Tibial nerve (tissue), 4 donors: ENCODE measurements around the gene SLC30A7. TPM values are rescaled to one million over a fixed set of nuclear protein-coding genes. Genes with fewer than 3 reads are reported as not detected.
"Not testable (repeated sequence)": the region's sequence is repeated elsewhere in the genome, so short reads cannot be mapped to it uniquely, and the experiment has no call there.

Experiments
- DNase-seq, 2 donors: peaks; one replicate each; pipeline ENCODE4 v3.0.0-alpha.2; 2019; ENCODE audit warnings: low spot score in 2 of 2
- H3K27ac ChIP-seq, 4 donors: fragments of 200-600 bp; sonication (generic) in 3 of 4; one replicate each; pipeline ENCODE4 v1.5.1; 2017 to 2019; ENCODE audit warnings: mild to moderate bottlenecking in 1 of 4
- H3K27me3 ChIP-seq, 2 donors: fragments of 200-600 bp; sonication (generic) in 1 of 2; one replicate each; pipeline versions ENCODE4 v1.5.1 to v1.6.0; 2017 to 2019
- H3K36me3 ChIP-seq, 3 donors: fragments of 200-600 bp; sonication (generic); one replicate each; pipeline ENCODE4 v1.5.1; 2018 to 2019
- H3K4me1 ChIP-seq, 4 donors: fragments of 200-600 bp; sonication (generic) in 3 of 4; one replicate each; pipeline ENCODE4 v1.5.1; 2017 to 2019
- H3K4me3 ChIP-seq, 4 donors: fragments of 200-600 bp; sonication (generic) in 3 of 4; one replicate each; pipeline ENCODE4 v1.5.1; 2017 to 2019; ENCODE audit warnings: mild to moderate bottlenecking in 1 of 4, moderate library complexity in 1 of 4
- H3K9me3 ChIP-seq, 4 donors: fragments of 200-600 bp; sonication (generic) in 3 of 4; one replicate each; pipeline ENCODE4 v1.5.1; 2017 to 2019
- EP300 ChIP-seq, 2 donors: sonication (generic); formaldehyde crosslinking; IDR thresholded peaks; one replicate each; pipeline ENCODE4 v1.6.1; 2017; ENCODE audit warnings: antibody characterized with exemption in 2 of 2, mild to moderate bottlenecking in 1 of 2
- POLR2A ChIP-seq, 2 donors: fragments of 450-650 bp; IDR thresholded peaks; one replicate each; pipeline ENCODE4 v1.6.1; 2017; ENCODE audit warnings: antibody characterized with exemption in 2 of 2, mild to moderate bottlenecking in 2 of 2, moderate library complexity in 2 of 2
- WGBS, 2 donors: methylation state at CpG; one replicate each; pipeline ENCODE4 v1.1.5; 2018; 5-methylcytosine and 5-hydroxymethylcytosine counted together
- total RNA-seq, 4 donors: library from RNA; depleted of rRNA; stranded (reverse); fragments of >200 nt; gene quantifications; one replicate each; pipeline ENCODE4 v1.1.0, GENCODE V29; 2016
- TF ChIP-seq, protein P1 (sequence below), 5 experiments: fragments of 200-600 bp in 3 of 5; fragments of 450-650 bp in 2 of 5; sonication (generic) in 3 of 5; IDR thresholded peaks; one replicate each; pipeline ENCODE4 v1.5.1; 2016 to 2019; ENCODE audit warnings: antibody characterized with exemption in 5 of 5, mild to moderate bottlenecking in 3 of 5, moderate library complexity in 2 of 5

The SLC30A7 gene, protein sequence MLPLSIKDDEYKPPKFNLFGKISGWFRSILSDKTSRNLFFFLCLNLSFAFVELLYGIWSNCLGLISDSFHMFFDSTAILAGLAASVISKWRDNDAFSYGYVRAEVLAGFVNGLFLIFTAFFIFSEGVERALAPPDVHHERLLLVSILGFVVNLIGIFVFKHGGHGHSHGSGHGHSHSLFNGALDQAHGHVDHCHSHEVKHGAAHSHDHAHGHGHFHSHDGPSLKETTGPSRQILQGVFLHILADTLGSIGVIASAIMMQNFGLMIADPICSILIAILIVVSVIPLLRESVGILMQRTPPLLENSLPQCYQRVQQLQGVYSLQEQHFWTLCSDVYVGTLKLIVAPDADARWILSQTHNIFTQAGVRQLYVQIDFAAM
- total RNA-seq, result 10 to 100 TPM; 14.4 to 28.8 (median 17.7) TPM

DNA sequence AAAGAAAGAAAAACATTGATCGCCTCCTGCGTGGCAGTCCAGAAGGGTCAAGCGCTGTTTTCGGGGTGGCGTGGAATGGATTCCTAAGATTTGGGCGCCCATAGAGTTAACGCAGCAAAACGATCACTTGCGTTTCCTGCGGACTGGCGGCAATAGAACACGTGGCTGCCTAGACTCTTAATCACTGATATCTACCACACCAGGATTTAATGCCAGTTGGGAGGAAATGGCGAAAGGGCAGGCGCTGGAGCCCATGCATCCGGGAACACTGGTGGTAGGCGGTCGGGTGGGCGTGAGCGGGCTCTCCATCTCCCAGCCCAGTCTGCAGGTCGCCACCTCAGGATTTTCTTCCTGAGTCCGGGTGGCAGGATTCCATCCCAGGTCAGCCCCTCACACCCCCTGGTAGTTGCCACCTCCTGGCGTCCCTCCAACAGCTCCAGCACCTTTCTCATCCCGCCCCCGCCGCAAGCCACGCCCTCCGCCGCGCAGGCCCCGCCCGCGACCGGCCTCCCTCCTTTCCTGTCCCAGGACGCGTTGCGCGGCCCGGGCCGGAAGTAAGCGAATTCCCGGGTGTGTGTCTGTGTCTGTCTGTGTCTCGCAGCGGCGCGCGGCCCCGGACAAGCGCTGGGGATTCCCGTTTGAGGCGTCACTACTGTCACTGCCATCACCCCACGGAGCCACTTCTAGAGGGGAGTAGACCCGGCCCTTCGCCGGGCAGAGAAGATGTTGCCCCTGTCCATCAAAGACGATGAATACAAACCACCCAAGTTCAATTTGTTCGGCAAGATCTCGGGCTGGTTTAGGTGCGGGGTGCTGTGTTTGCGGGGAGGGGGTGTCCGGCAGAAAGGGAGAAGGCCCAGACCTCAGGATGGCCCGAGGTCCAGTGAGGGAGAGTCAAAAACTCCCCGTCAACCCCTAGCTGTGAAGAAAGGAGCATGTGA is at the start of gene SLC30A7:
SLC30A7 (plus strand) TSS at position 551 of the 941 bp plus-strand sequence; CDS start at position 724, 173 bp downstream.
- Histone ChIP-seq H3K27me3 (no peaks in the 10 kb centered on the region), H3K4me1 (peaks cover 0 to 39% (median 17%) of the 10 kb centered on the region in 4 donors), H3K4me3 (peak within 1 kb of the TSS; percentile 63 to 98 (median 79)), H3K27ac (peak within 1 kb of the TSS; percentile 74 to 99 (median 92)), H3K9me3 (no peaks in the 10 kb centered on the region), H3K36me3 (peaks cover 0 to 7% (median 0%) of the 10 kb centered on the region in 3 donors)
- peak; percentile 33 to 87 for TF ChIP-seq EP300 (IDR thresholded peaks at IDR 0.05)
- TF ChIP-seq, protein P1, sequence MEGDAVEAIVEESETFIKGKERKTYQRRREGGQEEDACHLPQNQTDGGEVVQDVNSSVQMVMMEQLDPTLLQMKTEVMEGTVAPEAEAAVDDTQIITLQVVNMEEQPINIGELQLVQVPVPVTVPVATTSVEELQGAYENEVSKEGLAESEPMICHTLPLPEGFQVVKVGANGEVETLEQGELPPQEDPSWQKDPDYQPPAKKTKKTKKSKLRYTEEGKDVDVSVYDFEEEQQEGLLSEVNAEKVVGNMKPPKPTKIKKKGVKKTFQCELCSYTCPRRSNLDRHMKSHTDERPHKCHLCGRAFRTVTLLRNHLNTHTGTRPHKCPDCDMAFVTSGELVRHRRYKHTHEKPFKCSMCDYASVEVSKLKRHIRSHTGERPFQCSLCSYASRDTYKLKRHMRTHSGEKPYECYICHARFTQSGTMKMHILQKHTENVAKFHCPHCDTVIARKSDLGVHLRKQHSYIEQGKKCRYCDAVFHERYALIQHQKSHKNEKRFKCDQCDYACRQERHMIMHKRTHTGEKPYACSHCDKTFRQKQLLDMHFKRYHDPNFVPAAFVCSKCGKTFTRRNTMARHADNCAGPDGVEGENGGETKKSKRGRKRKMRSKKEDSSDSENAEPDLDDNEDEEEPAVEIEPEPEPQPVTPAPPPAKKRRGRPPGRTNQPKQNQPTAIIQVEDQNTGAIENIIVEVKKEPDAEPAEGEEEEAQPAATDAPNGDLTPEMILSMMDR (IDR thresholded peaks at IDR 0.05), result no peak
- peak; percentile 53 to 60 for TF ChIP-seq POLR2A (IDR thresholded peaks at IDR 0.05)
- DNase-seq, result peak; percentile 92 to 95
- 0 to 1% methylated on average over 30 to 50 of the region's 62 CpGs for WGBS, 2 donors

DNA sequence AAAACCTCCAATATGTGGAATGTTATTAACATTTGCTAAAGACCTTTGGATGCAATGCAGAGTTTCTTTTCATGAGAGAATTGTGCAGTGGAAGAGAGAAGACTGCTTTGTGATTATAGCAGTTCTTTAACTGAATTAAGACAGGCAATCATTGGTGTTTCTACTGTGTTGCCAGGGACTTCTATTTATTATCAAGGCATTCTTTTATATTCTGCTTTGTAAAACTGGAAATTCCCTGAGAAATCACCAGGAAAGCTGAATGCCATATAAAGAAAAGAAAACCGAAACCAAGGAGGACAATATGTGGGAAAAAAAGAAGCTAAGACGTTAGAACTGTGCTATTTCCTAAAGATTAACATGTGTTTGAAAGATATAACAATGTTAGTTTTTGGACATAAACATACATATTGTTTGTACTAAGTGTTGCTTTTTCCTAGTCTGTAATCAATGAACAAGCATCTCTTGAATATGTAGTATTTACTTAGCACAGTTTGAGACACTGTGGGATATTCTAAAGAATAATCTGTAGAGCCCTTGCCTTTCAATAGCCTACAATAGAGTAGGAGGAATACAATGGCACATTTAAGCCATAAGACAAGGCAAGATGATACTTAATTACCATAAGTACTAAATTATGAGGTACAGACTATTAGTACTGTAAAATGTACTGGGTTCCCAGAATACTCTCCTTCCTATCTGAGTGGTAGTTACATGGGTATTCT is 48.4 kb upstream of the SLC30A7 start:
- peak overlapping the region in 2 of 4 donors; percentile 14 to 30 for H3K27ac ChIP-seq

DNA sequence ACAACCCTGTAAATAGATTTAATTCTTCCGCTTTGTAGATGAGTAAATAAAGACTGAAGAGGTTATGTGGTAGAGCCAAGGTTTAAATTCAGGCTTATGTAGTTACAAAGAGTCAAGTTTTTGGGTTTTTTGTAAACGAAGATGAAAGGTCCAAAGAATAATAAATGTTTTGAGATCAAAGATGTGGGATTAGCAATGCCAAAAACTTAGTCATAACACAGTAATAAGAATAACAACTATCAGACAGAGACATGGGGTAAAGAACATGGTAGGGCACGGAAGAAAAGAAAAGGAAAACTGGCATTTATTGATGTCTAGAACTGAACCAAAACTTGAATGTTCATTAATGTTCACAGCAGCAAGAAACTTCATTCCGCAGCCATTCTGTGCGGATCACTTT is 44.2 kb upstream of the SLC30A7 start:
- Histone ChIP-seq H3K27me3 (no peaks in the 10 kb centered on the region), H3K36me3 (no peaks in the 10 kb centered on the region), H3K4me3 (no peak overlapping the region), H3K4me1 (peaks cover 0 to 10% (median 2%) of the 10 kb centered on the region in 4 donors), H3K9me3 (no peaks in the 10 kb centered on the region), H3K27ac (no peak overlapping the region)
- DNase-seq, result no peak
- 79 to 84% methylated on average over 5 of the region's 5 CpGs for WGBS, 2 donors
- no peak for TF ChIP-seq POLR2A (IDR thresholded peaks at IDR 0.05)

More for the DNA sequence above, 48.4 kb upstream of the SLC30A7 start:
- Histone ChIP-seq H3K27me3 (no peaks in the 10 kb centered on the region), H3K36me3 (no peaks in the 10 kb centered on the region), H3K9me3 (peaks cover 0 to 2% (median 0%) of the 10 kb centered on the region in 4 donors), H3K4me3 (peak overlapping the region in 3 of 4 donors; percentile 2 to 26 (median 18)), H3K4me1 (peaks cover 0 to 12% (median 2%) of the 10 kb centered on the region in 4 donors)
- TF ChIP-seq EP300 (IDR thresholded peaks at IDR 0.05), result no peak
- TF ChIP-seq POLR2A (IDR thresholded peaks at IDR 0.05), result no peak
- no peak for DNase-seq
- 4 to 5% methylated on average over 2 of the region's 2 CpGs for WGBS, 2 donors

DNA sequence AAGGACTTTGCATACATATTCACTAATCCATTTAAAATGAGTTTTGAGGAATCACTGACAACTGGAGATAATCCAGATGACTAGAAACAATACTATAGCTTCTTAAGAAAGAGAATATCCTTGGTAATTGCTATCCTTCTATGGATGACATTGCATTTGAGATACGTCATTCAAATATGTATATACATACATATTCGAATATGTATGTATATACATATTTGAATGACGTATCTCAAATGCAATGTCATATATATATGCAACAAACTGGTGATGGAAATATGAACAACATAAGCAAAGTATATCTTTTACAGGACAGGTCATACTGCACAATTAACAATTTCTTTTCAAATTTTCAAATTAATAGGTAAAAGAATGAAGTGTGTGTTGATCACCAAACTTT is 42.9 kb upstream of the SLC30A7 start:
- Histone ChIP-seq H3K27me3 (no peaks in the 10 kb centered on the region), H3K27ac (no peak overlapping the region), H3K4me1 (peaks cover 0 to 2% (median 0%) of the 10 kb centered on the region in 4 donors), H3K4me3 (no peak overlapping the region), H3K36me3 (no peaks in the 10 kb centered on the region), H3K9me3 (no peaks in the 10 kb centered on the region)
- TF ChIP-seq, protein P1 (IDR thresholded peaks at IDR 0.05), result no peak
- TF ChIP-seq POLR2A (IDR thresholded peaks at IDR 0.05) (no peak), EP300 (IDR thresholded peaks at IDR 0.05) (no peak)
- WGBS, 2 donors, result 89 to 95% methylated on average over 3 of the region's 3 CpGs
- DNase-seq, result no peak

DNA sequence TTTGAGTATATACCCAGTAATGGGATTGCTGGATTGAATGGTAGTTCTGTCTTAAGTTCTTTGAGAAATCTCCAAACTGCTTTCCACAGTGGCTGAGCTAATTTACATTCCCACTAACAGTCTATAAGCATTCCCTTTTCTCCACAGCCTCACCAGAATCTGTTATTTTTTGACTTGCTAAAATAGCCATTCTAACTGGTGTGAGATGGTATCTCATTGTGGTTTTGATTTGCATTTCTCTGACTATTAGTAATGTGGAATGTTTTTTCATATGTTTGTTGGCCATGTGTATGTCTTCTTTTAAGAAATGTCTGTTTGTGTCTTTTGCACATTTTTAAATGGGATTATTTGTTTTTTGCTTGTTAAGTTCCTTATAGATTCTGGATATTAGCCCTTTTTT is 40.8 kb upstream of the SLC30A7 start:
- H3K4me1 ChIP-seq, H3K4me3 ChIP-seq, H3K36me3 ChIP-seq: not testable (repeated sequence)

DNA sequence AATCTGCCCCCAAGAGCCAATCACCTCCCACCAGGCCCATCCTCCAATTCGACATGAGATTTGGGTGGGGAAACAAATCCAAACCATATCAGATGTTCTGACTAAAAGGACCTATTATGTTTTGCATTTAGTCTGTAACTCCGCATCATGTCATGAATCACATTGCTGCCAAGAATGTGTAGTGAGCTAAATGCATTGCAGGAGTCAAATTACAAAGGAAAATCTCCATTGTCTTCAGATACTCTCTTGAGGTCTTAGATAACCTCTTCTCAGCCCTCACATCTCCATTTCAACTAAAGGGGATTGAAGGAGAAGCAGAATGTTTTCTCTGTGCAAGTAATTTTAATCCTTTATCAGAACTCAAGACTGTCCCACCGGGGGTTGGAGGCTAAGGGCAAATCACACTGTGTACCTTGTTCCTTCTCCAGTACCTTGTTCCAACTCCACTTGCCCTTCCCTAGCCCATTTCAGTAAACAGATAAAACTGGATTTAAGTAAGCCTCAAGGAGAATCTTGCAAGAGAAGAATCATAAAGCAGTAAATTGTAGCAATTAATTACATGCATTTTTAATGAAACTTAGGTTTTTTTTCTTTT is 35.4 kb upstream of the SLC30A7 start:
- TF ChIP-seq POLR2A (IDR thresholded peaks at IDR 0.05), result no peak
- TF ChIP-seq, protein P1 (IDR thresholded peaks at IDR 0.05), result no peak
- TF ChIP-seq EP300 (IDR thresholded peaks at IDR 0.05), result peak in 1 of 2 donors; percentile 42
- no peak for DNase-seq
- Histone ChIP-seq H3K36me3 (no peaks in the 10 kb centered on the region), H3K4me3 (no peak overlapping the region), H3K27ac (peak overlapping the region in 1 of 4 donors; percentile 67), H3K9me3 (no peaks in the 10 kb centered on the region), H3K27me3 (no peaks in the 10 kb centered on the region), H3K4me1 (peaks cover 0 to 17% (median 0%) of the 10 kb centered on the region in 4 donors)
- WGBS, 2 donors, result 42 to 57% methylated on average over 3 of the region's 3 CpGs

More for the DNA sequence above, 40.8 kb upstream of the SLC30A7 start:
- H3K27ac ChIP-seq, H3K27me3 ChIP-seq, H3K9me3 ChIP-seq, DNase-seq: not testable (repeated sequence)
